ENCODE results near the gene RALY.

GRCh38 chr20:33971147-33971975, 22.4 kb upstream of the RALY start:
- TF ChIP-seq CTCF (IDR thresholded peaks at IDR 0.05 in 2 of 3, conservative IDR thresholded peaks at IDR 0.05 in 1 of 3; ENCODE audit: borderline replicate concordance in 1 of 3, insufficient read depth in 1 of 3, low read depth in 2 of 3, low read length in 2 of 3) (no peak), POLR2A (IDR thresholded peaks at IDR 0.05; ENCODE audit: borderline replicate concordance, extremely low read depth, insufficient read depth, insufficient read length) (no peak), SIN3A (IDR thresholded peaks at IDR 0.05; ENCODE audit: low read depth) (no peak), EZH2 (IDR thresholded peaks at IDR 0.05) (no peak), ZNF274 (IDR thresholded peaks at IDR 0.05; ENCODE audit: low read depth, low read length) (no peak), EZH2phosphoT487 (IDR thresholded peaks at IDR 0.05; ENCODE audit: borderline replicate concordance) (no peak), ZBTB33 (IDR thresholded peaks at IDR 0.05; ENCODE audit: extremely low read depth, insufficient replicate concordance, low read length) (no peak), ATF3 (IDR thresholded peaks at IDR 0.05) (no peak)

Measured in HCT116 (cell line).